Retinal pigment epithelial cell (primary cell): ENCODE results near the gene RTL1.

Experiments used
- DNase-seq: peaks from one replicate; pipeline ENCODE4 v3.0.0-alpha.2; 2010; ENCODE audit warnings: low read depth
- H3K4me3 ChIP-seq: 2 replicates; pipeline ENCODE4 v1.5.1; 2011; ENCODE audit warnings: mild to moderate bottlenecking, low read length, control low read depth, moderate library complexity
- TF ChIP-seq, protein P1 (sequence below): conservative IDR thresholded peaks from 2 replicates; pipeline ENCODE4 v1.5.1; 2011; ENCODE audit warnings: low read depth, low read length, control low read depth, inconsistent platforms

The RTL1 gene

DNA sequence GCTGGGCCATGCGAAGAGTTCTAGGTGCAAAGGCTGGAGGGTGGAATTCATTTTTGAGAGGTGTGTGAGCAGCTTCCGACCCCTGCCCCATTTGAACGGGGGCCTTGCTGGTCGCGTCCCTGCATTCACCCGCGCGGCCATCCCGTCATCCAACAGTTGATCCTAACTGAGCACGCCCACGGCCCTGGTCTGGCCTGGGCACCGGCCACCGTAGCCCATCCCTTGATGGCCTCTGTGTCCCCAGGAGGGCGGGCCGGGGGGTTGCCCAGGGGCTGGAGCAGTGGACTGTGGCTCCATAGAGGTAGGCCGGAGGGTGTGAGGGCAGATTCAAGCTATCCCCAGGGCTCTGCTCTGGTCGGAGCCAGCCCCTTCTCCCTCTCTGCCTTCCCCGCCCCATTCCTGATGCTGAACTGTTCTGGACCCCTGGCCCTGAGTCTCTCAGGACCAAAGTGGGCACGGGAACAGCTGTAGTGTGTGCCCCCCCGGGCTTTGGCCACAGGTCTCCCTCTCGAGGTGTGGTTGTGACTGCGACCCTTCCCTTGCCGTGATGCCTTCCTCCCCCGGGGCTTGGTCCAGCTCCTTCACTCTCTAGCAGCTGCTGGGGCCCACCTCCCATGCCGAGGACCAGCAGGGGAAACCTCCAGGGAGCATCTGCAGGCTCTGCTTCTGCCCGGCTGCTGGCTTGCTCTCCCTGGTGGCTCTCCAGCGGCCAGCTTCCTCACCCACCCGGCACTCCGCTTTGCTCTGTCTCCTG, 68.6 kb downstream of the RTL1 start:
- no peak overlapping the region for H3K4me3 ChIP-seq
- TF ChIP-seq, protein P1, sequence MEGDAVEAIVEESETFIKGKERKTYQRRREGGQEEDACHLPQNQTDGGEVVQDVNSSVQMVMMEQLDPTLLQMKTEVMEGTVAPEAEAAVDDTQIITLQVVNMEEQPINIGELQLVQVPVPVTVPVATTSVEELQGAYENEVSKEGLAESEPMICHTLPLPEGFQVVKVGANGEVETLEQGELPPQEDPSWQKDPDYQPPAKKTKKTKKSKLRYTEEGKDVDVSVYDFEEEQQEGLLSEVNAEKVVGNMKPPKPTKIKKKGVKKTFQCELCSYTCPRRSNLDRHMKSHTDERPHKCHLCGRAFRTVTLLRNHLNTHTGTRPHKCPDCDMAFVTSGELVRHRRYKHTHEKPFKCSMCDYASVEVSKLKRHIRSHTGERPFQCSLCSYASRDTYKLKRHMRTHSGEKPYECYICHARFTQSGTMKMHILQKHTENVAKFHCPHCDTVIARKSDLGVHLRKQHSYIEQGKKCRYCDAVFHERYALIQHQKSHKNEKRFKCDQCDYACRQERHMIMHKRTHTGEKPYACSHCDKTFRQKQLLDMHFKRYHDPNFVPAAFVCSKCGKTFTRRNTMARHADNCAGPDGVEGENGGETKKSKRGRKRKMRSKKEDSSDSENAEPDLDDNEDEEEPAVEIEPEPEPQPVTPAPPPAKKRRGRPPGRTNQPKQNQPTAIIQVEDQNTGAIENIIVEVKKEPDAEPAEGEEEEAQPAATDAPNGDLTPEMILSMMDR, result no peak
- DNase-seq, result no peak

DNA sequence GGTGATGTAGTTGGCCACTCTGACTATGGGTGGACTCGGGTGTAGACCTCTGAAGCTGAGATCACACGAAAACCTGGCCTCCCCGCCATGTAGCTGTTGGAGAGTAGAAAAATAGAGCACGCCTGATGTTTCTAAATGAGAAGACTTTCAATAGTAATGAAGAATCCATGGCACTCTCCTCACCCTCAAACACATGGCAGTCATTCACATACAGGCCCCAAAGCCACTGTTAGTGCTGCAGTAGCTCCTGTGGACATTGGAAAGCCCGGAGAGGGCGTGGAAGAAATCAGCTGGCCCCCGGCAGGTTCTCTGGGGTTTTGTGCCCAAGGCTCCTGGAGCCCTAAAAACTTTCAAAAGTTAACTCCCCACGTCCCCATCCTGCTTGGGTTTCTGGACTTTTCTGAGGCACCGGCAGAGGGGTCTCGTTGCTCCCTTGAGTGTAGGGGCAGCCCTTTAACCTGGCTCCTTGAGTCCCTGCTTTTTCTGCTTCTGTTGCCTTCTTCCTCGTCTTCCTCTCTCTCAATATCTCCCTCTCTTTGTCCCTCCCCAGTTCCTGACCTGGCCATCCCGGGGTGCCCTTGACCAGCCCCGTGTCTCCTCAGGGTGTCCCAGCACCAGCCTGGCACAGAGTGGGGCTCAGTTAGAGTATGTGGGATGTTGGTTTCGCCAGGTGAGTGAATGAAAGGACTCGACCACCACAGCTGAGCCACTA, 69.3 kb downstream of the RTL1 start:
- no peak for DNase-seq
- TF ChIP-seq, protein P1, result no peak
- no peak overlapping the region for H3K4me3 ChIP-seq

DNA sequence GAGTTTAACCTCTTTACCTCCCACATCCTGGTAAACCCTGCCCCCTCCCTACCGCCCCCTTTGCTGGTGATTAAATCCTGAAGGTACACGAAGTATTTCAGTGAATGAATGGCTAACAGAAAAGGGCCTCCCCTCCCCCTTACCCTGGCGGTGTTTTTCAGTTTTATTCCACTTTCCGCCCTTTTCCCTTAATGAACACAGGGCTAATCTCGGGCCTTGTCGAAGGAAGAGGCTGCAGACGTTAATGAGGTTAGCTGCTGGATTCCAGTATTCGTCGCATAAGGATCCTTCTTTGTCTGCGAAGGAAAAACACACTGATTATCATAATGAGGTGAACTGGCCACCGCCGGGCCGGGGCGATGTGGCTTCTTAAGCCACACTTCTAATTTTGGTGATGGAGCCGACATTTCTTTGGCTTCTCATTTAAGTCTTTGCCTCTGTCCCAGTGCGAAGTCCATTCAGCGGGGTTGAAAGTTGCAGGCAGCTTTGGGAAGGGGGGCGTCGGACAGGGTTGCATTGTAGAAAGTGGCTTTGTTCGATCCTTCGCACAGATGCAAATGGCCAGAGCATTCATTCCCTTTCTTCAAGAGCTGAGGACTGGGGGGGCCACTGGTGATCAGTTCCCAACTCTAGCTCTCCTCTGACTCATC, 71.1 kb downstream of the RTL1 start:
- H3K4me3 ChIP-seq, result no peak overlapping the region
- DNase-seq, result no peak
- TF ChIP-seq, protein P1, result no peak

DNA sequence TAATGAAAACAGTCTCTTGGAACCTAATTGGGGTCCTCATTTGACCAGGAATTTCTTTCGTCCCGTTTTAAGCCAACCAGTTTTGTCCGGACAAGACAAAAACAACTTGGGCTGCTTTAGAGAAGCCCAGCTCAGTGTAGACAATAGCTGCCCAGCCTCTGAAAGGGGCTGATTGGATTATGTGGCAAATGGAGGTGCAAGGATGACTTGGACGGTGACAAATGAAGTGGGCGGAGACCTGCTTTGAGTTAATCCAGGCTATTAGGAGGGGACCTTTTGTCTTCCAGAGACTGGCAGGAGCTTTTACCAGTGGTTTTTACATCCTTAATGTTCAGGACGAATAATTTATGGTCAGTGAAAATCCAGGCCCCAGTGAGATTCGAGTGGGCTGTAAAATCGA, 72.8 kb downstream of the RTL1 start:
- DNase-seq, result no peak
- TF ChIP-seq, protein P1, result no peak
- no peak overlapping the region for H3K4me3 ChIP-seq
